Activated naive CD4-positive, alpha-beta T cell treated with anti-CD3 and anti-CD28 coated beads, Interleukin-2, amount 10 ng/mL, durations not matched to agents 7 days and 5 days (primary cell): ENCODE data around the gene SDHB.

ENCODE experiments used
- CTCF ChIA-PET: fragments of 350-600 bp; sonication (Branson Sonifier 250); formaldehyde crosslinking; loops from one replicate; lab custom pipeline; 2021; ENCODE audit warnings: antibody characterized with exemption; lab: Charles Lee
- DNase-seq: peaks from one replicate; pipeline ENCODE4 v3.0.0-alpha.2; 2020
- H3K27ac Mint-ChIP-seq: one replicate; pipeline ENCODE4 v1.8.0; 2021; ENCODE audit warnings: mild to moderate bottlenecking, moderate library complexity, mixed read lengths
- H3K27me3 Mint-ChIP-seq: one replicate; pipeline ENCODE4 v1.8.0; 2021; ENCODE audit warnings: mild to moderate bottlenecking, mixed read lengths
- H3K36me3 Mint-ChIP-seq: one replicate; pipeline ENCODE4 v1.8.0; 2021; ENCODE audit warnings: mixed read lengths
- H3K4me1 Mint-ChIP-seq: one replicate; pipeline ENCODE4 v1.8.0; 2021; ENCODE audit warnings: mixed read lengths
- H3K4me3 Mint-ChIP-seq: one replicate; pipeline ENCODE4 v1.8.0; 2021; ENCODE audit warnings: mild to moderate bottlenecking, moderate library complexity, mixed read lengths
- H3K9me3 Mint-ChIP-seq: one replicate; pipeline ENCODE4 v1.8.0; 2021; ENCODE audit warnings: mixed read lengths

The SDHB gene

DNA sequence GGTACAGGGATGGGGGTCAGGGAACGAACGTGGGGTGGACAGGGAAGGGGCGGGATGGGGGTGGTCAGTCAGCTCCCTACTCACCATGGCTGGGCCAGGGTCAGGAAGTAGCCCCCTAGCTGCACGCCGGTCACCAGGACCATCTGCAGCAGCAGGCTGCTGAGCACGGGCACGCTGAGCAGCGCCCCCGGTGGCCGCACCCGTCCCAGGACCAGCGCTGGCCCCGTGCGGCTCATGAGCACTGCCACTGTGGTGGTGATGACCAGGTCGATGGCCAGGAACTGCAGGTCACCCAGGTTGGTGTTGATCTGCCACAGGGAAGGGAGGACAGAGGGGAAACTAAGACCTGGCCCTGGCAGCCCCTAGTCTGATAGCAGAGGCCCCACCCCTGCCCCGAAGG is 66.9 kb downstream of the SDHB start:
- Mint-ChIP-seq H3K4me3 (no peak overlapping the region), H3K27ac (no peak overlapping the region), H3K36me3 (peaks cover 8% of the 10 kb centered on the region), H3K27me3 (peaks cover 19% of the 10 kb centered on the region), H3K9me3 (no peaks in the 10 kb centered on the region), H3K4me1 (no peaks in the 10 kb centered on the region)
- CTCF ChIA-PET = interaction anchor here (1.0 kb wide), 1 partner anchor 12 kb away, joined by 3 read pairs; no protein-coding TSS in a partner anchor
- DNase-seq = no peak

DNA sequence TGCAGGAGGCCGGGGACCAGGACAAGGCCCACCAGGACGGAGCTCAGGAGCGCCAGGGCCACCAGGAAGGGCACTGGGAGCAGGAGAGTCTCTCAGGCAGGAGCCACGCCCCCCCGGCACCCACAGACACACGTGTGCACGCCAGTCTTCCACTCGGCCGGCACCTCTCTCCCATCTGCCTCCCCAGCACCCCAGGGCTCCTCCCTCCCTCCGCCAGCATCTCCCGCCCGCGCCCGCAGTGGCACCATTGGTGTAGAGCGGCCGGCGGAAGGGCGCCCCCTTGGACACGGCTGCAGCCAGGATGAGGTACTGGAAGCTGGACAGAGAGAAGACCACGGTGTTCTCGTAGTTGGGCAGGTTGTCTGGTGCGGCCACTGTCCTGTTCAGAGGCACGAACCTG is 67.3 kb downstream of the SDHB start:
- peaks cover 23% of the 10 kb centered on the region for H3K27me3 Mint-ChIP-seq

DNA sequence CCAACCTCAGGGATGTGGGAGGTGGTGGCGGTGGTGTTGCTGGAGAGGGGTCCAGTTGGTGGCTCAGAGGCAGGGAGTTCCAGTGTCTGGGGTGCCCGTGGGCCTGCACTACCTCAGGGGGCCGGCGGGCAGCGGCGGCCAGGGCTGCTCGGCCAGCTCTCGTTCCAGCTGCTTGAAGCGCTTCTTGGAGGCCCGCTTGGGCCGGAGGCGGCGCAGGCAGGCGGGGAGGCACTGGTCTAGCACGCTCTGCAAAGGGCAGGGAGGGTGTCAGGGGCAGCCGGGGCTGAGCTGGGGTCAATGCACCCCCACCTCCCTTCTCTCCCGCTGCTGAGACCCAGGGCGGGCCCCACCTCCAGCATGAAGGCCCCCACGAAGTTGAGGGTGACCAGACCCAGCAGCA is 67.7 kb downstream of the SDHB start:
- peaks cover 28% of the 10 kb centered on the region for H3K27me3 Mint-ChIP-seq
- peaks cover 7% of the 10 kb centered on the region for H3K36me3 Mint-ChIP-seq
- peaks cover 3% of the 10 kb centered on the region for H3K4me1 Mint-ChIP-seq
- no peak overlapping the region for H3K4me3 Mint-ChIP-seq
- CTCF ChIA-PET = interaction anchor here (1.0 kb wide), 1 partner anchor 11 kb away, joined by 3 read pairs; no protein-coding TSS in a partner anchor
- no peak overlapping the region for H3K27ac Mint-ChIP-seq
- no peak for DNase-seq
- no peaks in the 10 kb centered on the region for H3K9me3 Mint-ChIP-seq

More for the DNA sequence above, 67.3 kb downstream of the SDHB start:
- peaks cover 8% of the 10 kb centered on the region for H3K36me3 Mint-ChIP-seq
- H3K9me3 Mint-ChIP-seq = no peaks in the 10 kb centered on the region
- H3K4me3 Mint-ChIP-seq = no peak overlapping the region
- H3K27ac Mint-ChIP-seq = no peak overlapping the region
- DNase-seq = no peak
- CTCF ChIA-PET = interaction anchor here (1.0 kb wide), 1 partner anchor 12 kb away, joined by 3 read pairs; no protein-coding TSS in a partner anchor
- H3K4me1 Mint-ChIP-seq = no peaks in the 10 kb centered on the region

DNA sequence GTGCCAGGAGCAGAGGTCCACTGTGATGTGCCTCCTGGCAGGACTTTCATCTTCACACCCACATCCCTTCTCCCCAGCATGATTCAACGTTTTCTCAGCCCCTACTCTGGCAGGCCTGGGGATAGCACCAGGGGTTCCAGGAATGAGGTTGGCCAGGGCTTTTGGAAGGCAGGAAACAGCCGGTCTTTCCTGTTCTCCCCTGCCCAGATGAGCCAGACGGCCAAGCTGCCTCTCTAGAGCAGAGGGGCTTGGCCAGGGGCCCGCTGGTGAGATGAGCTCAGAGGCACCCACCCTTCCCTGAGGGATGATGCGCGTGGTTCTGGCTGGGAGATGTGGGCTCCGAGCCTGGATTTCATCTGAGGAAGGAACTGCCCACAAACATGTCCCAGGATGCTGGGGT is 69.1 kb downstream of the SDHB start:
- CTCF ChIA-PET = no interaction called here
- DNase-seq = no peak
- Mint-ChIP-seq H3K36me3 (peaks cover 7% of the 10 kb centered on the region), H3K4me1 (peaks cover 9% of the 10 kb centered on the region), H3K27ac (no peak overlapping the region), H3K27me3 (peaks cover 42% of the 10 kb centered on the region), H3K4me3 (no peak overlapping the region), H3K9me3 (no peaks in the 10 kb centered on the region)

DNA sequence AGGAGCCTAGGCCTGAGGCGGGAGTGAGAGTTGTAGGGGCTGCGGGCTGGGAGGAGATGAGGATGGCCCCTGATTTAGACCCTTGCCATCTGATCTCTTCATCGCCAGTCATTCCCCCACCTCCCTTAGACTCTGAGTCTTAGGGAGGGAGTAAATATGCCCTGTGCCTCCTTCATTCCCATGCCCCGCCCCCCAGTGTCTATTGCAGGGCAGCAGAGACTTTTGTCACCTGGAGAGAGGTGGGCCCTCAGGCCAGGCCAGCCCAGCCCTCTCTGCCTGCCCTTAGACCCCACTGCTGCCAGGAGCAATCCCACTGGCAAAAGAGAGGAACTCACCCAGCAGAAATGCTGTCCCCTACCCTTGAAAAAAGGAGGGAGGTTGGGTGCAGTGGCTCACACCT is 70.2 kb downstream of the SDHB start:
- CTCF ChIA-PET = interaction anchor here (0.6 kb wide), 1 partner anchor 64 kb away, joined by 3 read pairs; no protein-coding TSS in a partner anchor
- peaks cover 7% of the 10 kb centered on the region for H3K36me3 Mint-ChIP-seq
- no peak overlapping the region for H3K4me3 Mint-ChIP-seq
- H3K9me3 Mint-ChIP-seq = no peaks in the 10 kb centered on the region
- no peak overlapping the region for H3K27ac Mint-ChIP-seq
- no peak for DNase-seq
- H3K27me3 Mint-ChIP-seq = peaks cover 52% of the 10 kb centered on the region
- peaks cover 9% of the 10 kb centered on the region for H3K4me1 Mint-ChIP-seq

DNA sequence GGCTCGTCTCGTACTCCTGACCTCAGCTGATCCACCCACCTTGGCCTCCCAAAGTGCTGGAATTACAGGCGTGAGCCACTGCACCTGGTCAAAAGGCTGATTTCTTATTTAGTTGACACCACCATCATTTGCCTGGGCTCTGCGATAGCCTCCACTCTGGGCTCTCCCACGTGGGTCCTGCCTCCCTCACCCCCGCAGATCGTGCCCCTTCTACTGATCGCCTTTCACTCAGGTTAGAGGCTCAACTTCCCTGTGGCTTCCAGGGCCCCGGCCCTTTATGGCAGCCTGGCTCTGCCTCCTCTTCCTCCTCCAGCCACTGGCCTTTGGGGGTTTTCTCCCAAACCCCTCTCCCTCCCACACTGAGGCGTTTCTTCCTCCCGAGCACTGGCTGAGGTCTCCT is 70.9 kb downstream of the SDHB start:
- CTCF ChIA-PET = interaction anchor here (0.6 kb wide), 1 partner anchor 65 kb away, joined by 3 read pairs; no protein-coding TSS in a partner anchor
- no peak for DNase-seq
- H3K36me3 Mint-ChIP-seq = peaks cover 7% of the 10 kb centered on the region
- H3K9me3 Mint-ChIP-seq = no peaks in the 10 kb centered on the region
- no peak overlapping the region for H3K27ac Mint-ChIP-seq
- H3K4me3 Mint-ChIP-seq = no peak overlapping the region
- H3K27me3 Mint-ChIP-seq = peaks cover 60% of the 10 kb centered on the region
- H3K4me1 Mint-ChIP-seq = peaks cover 9% of the 10 kb centered on the region

DNA sequence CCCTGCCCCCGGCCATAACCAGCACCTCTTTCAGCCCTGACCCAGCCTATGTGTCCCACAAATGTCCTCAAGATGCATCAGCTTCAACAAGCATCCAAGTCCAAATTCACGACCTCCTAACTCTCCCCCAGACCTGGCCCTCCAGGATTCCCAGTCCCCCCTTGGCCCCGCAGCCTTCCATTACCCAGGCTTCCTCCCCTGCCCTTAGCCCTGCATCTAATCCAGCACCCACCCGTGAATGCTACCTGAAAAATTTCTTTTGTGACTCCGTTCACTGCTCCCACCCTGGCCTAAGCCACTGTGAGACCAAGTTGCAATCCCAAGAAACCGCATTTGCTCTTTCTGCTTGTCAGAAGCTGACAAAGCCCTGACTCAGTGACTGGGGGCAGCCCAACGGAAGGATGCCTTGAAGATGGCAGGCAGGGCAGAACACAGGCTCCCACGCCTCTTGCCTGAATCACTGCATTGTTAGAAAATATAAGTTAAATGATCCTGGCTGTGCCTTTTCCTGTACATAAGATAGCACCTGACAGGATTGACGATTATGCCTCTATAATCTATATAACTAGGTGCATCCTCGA is 72.5 kb downstream of the SDHB start:
- DNase-seq = no peak
- peaks cover 9% of the 10 kb centered on the region for H3K4me1 Mint-ChIP-seq
- peak overlapping the region; percentile 35 for H3K4me3 Mint-ChIP-seq
- H3K36me3 Mint-ChIP-seq = peaks cover 7% of the 10 kb centered on the region
- peaks cover 62% of the 10 kb centered on the region for H3K27me3 Mint-ChIP-seq
- peak overlapping the region; percentile 29 for H3K27ac Mint-ChIP-seq
- no peaks in the 10 kb centered on the region for H3K9me3 Mint-ChIP-seq
- CTCF ChIA-PET = interaction anchor here (0.7 to 1.3 kb wide), 2 partner anchors 11 to 18 kb away, joined by 4 read pairs; no protein-coding TSS in a partner anchor

DNA sequence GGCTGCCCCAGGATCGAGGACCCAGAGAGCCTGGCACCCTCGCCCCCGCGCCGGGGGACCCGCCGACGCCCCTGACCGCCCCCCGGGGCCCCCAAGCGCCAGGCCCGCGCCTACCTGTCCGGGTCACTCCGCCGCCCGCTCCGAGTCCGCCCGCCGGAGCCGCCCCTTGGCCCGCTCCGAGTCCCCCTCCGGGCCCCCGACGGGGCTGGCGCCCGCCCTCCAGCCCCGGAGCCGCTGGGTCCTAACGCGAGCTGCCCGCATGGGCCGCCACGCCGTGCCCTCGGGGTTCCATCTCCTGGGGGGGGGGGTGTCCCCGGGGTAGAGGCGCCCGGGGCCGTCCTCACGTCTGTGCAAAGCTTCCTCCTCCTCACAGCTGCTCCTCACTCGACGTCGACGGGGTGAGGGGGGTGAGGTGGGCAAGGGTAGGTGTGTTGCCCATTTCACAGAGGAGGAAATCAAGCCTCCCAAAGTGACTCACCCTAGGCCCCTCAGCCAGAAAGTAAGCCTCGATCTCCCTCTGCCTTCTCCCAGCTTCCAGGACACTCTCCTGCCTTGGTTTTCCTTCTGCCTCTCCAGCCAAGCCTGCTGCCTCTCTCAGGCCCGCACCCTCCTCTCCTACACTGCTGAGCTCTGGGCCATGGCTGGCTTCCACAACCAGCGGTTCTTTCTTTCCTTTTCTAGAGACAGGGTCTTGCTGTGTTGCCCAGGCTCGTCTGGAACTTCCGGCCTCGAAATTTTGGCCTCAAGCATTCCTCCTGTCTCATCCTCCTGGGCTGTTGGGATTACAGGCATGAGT is 73.2 kb downstream of the SDHB start, which contains the start of gene MFAP2:
Gene MFAP2 (minus strand): TSS at position 148 of the 796 bp plus-strand sequence. CDS start 2,347 bp downstream, outside the sequence.
- no peak for DNase-seq
- Mint-ChIP-seq H3K27me3 (peaks cover 62% of the 10 kb centered on the region), H3K4me1 (peaks cover 9% of the 10 kb centered on the region), H3K36me3 (peaks cover 4% of the 10 kb centered on the region), H3K27ac (peak within 1 kb of the TSS; percentile 29), H3K9me3 (no peaks in the 10 kb centered on the region), H3K4me3 (peak within 1 kb of the TSS; percentile 35)
- CTCF ChIA-PET = interaction anchor here (0.7 kb wide), 1 partner anchor 18 kb away, joined by 4 read pairs; no protein-coding TSS in a partner anchor

DNA sequence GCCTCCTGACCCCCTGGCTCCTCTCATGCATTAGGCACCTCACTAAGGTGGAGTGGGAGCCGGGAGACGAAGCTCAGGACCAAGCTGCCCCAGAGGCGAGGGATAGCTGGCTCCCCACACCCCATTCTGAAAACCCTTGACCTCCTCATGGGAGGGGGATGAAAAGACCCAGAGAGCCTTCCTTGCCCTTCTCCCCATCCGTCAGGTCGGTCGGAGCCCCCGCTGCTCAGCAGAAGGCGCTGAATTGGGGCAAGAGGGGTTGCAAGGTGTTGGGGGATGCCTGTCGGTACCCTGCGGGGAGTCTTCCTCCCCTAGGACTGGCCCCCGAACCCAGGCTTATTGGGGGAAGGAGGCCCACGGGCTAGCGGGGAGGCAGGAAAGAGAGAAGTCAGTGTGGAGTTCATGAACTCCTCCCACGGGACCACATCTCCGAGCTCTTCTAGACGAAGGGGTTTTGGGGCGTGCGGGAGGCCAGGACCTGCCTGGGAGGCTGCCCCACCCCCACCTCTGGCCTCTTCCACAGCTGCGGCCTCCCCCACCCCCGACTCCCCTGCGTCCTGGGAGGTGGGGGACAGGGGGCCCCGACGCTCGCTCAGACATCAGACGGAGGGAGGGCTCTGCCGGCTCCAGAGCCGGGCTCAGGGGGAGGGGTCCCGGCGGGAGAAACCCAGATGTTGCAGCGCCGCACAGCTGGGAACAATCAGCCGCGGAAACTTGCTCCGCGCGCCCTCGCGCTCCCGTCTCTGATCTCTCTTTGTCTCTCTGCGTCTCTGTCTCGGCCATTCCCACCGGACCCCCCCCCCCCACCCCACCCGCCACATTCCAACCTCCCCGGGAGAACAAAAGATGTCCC is 74.1 kb downstream of the SDHB start:
- peaks cover 1% of the 10 kb centered on the region for H3K36me3 Mint-ChIP-seq
- H3K9me3 Mint-ChIP-seq = no peaks in the 10 kb centered on the region
- no peak overlapping the region for H3K4me3 Mint-ChIP-seq
- H3K27me3 Mint-ChIP-seq = peaks cover 62% of the 10 kb centered on the region
- CTCF ChIA-PET = no interaction called here
- DNase-seq = no peak
- no peak overlapping the region for H3K27ac Mint-ChIP-seq
- H3K4me1 Mint-ChIP-seq = peaks cover 9% of the 10 kb centered on the region

DNA sequence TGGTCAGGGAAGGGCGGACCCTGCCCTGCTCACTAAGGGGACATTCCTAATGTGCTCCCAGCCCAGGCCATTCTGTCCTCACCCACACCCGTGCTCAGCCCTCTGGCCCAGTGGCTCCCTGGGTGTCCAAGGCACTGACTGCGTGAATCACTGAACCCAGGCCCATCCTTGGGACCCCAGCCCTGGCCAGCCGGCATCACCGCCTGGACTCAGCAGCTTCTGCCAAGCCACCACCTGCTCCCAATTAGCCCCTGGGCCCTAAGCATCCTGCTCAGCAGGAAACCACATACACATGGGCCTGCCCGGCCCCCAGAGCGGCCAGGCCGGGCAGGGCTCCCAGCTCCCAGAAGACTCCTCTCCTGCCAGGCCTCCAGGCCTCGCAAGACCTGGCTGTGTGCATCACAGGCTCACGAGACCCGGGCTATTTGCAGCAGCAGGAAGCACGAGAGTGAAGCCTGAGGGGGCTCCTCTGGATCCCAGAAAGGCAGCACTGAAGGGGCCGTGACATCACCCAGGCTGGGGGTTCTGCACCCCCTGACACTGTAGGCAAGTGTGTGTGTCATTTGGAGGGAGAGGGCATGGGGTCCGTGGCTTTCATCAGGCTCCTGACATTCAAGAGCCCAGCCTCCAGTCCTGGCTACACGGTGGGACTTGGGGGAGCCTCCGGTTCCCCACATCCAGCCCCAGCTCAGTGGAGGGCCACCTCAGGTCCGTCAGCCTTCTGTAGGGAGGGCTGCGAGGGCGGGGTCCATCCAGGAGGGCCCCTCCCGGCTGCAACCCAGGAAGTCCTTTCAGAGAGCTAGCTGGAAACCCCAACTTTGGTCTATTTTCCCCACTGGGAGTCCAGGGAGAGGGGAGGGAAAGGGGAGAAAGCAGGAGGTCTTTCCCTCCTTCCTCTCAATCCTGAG is 75.0 kb downstream of the SDHB start:
- no peak for DNase-seq
- Mint-ChIP-seq H3K27me3 (peaks cover 62% of the 10 kb centered on the region), H3K4me3 (no peak overlapping the region), H3K4me1 (peaks cover 9% of the 10 kb centered on the region), H3K27ac (no peak overlapping the region), H3K36me3 (peaks cover 1% of the 10 kb centered on the region), H3K9me3 (no peaks in the 10 kb centered on the region)
- CTCF ChIA-PET = interaction anchor here (2.2 kb wide), 1 partner anchor 19 kb away, joined by 7 read pairs; no protein-coding TSS in a partner anchor

DNA sequence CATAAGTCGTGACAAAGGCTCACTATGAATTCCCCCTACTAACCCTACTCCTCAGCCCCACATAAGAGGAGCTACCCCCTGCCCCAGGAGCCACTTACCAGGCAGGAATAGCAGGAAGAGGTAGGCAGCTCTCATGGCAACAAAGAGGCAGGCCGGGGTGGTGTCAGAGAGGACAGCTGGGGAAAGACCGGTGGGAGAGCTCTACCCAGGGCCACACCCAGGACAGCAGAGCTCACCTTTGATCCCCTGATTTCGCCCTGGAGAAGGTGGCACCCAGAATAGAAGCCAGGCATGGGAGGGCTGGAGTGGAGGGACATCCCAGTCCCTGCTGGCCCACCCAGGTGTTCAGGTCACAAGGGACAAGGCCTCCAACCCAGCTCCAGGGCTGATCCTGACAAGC is 75.7 kb downstream of the SDHB start:
- H3K36me3 Mint-ChIP-seq = peaks cover 1% of the 10 kb centered on the region
- peaks cover 55% of the 10 kb centered on the region for H3K27me3 Mint-ChIP-seq
- H3K27ac Mint-ChIP-seq = no peak overlapping the region
- no peaks in the 10 kb centered on the region for H3K9me3 Mint-ChIP-seq
- H3K4me1 Mint-ChIP-seq = peaks cover 9% of the 10 kb centered on the region
- DNase-seq = no peak
- H3K4me3 Mint-ChIP-seq = no peak overlapping the region
- CTCF ChIA-PET = interaction anchor here (2.2 kb wide), 1 partner anchor 18 kb away, joined by 7 read pairs; no protein-coding TSS in a partner anchor

DNA sequence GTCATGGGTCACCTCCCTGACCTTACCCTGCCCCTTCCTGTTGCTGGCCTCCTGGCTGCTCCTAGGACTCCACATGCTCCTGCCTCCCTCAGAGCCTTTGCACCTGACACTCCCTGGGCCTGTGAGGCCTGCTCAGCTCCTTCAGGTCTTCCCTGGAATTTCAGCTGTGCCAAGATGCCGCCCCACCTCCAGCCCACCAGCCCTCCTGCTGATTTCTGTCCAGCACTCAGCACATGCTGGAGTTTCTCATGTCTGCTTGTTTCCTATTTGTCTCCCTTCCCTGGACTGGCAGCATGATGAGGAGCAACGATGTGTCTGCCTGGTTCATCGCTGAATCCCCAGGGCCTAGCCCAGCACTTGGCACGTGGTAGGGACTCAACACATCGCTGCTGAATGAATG is 76.5 kb downstream of the SDHB start:
- Mint-ChIP-seq H3K4me3 (no peak overlapping the region), H3K27me3 (peaks cover 47% of the 10 kb centered on the region), H3K27ac (no peak overlapping the region), H3K4me1 (peaks cover 9% of the 10 kb centered on the region), H3K36me3 (peaks cover 1% of the 10 kb centered on the region), H3K9me3 (no peaks in the 10 kb centered on the region)
- no peak for DNase-seq
- CTCF ChIA-PET = interaction anchor here (2.2 kb wide), 1 partner anchor 17 kb away, joined by 7 read pairs; no protein-coding TSS in a partner anchor

DNA sequence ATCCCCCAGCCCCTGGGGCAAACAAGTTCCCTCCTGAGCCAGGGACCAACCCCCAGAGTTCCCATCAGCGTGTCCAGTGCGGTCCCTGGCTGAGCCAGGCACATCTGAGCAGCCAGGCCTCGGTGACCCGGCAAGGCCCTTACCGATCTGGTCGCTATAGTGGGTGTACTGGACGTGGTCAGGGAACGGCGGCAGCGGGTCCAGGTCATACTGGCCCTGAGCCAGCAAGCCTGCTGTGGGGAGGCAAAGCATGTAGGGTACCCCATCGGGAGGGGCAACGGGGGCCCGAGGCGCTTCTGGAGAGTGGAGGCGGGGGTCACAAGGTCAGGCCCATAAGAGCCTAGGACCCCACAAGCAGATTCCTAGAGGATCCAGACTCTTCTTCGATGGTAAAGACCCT is 76.9 kb downstream of the SDHB start:
- Mint-ChIP-seq H3K27ac (no peak overlapping the region), H3K4me3 (no peak overlapping the region), H3K27me3 (peaks cover 43% of the 10 kb centered on the region), H3K36me3 (peaks cover 1% of the 10 kb centered on the region), H3K4me1 (peaks cover 9% of the 10 kb centered on the region), H3K9me3 (no peaks in the 10 kb centered on the region)
- no peak for DNase-seq
- CTCF ChIA-PET = interaction anchor here (2.2 kb wide), 1 partner anchor 17 kb away, joined by 7 read pairs; no protein-coding TSS in a partner anchor
